NCI-H146 treated with DMSO at 0.1 percent for 48 hours (cell line): ENCODE measurements around the gene KRTAP12-2.
"Not testable (repeated sequence)": the region's sequence is repeated elsewhere in the genome, so short reads cannot be mapped to it uniquely, and the experiment has no call there.

Experiments used
- DNase-seq: peaks from one replicate; lab custom pipeline; 2025; ENCODE audit not compliant: unreplicated experiment; lab: John Stamatoyannopoulos, UW

Gene KRTAP12-2

DNA sequence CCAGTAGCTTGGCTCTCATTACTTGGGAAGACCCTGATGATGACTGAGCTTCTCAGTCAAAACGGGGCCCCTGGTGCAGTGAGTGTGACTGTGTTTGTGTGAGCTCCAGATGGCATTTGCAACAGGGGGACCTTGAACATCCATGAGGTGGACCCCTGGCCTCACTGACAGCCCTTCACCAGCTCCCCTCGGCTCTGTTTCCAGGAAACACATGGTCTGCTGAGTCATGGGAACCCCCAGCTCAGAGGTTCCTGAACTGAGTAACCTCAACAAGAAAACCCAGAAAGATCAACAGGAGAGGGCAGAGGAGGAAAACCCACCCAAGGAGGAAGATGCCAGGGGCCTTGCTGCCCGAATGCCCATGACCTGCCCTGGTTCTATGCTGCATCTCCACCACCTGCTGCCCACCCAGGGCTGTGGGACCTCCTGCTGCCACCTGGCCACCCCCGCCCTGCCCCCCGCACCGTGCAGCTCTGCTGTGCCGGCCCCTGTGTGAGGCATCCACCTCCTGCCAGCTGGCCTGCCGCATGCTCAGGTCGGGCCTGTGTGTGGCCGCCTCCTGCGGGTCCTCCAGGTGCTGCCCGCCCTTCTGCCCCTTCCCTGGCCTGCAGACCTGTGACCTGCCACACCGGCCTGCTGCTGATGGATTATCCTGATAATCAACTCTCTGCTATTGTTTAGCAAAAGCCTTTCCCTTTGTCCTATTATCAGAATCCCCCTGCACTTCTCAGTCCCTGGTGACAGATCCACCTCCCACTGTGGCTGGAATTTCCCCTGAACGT, 19.5 kb upstream of the KRTAP12-2 start:
- peak; percentile 26 for DNase-seq

GRCh38 chr21:44685050-44685449, 18.3 kb upstream of the KRTAP12-2 start:
- DNase-seq, result not testable (repeated sequence)

DNA sequence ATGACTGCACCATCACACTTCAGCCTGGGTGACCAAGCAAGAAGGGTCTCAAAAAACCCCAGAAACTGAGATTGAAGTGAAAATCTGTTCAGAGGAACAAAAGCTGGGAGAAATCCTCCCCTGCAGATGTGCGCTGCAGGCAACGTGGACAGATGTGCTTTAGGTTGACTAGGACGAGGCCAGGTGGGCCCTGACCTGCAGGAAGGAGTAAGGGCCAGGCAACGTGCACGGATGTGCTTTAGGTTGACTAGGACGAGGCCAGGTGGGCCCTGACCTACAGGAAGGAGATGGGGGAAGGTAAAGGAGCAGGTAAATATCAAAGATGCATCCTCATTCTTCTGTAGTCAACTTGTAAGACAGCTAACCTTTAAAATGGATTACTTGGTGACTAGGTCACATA, 17.8 kb upstream of the KRTAP12-2 start:
- DNase-seq, result no peak

DNA sequence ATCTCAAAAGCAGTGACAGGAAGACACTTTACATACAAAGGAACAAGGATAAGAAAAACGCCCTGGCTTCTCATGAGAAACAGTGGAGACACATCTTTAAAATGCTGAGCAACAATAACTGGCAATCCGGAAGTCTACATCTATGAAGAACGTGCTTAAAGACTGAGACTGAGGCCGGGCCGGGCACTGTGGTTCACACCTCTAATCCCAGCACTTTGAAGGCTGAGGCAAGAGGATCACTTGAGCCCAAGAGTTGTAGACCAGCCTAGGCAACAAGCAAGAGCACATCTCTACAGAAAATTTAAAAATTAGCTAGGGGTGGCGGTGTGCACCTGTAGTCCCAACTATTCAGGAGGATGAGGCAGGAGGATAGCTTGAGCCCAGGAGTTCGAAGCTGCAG, 17.4 kb upstream of the KRTAP12-2 start:
- no peak for DNase-seq

DNA sequence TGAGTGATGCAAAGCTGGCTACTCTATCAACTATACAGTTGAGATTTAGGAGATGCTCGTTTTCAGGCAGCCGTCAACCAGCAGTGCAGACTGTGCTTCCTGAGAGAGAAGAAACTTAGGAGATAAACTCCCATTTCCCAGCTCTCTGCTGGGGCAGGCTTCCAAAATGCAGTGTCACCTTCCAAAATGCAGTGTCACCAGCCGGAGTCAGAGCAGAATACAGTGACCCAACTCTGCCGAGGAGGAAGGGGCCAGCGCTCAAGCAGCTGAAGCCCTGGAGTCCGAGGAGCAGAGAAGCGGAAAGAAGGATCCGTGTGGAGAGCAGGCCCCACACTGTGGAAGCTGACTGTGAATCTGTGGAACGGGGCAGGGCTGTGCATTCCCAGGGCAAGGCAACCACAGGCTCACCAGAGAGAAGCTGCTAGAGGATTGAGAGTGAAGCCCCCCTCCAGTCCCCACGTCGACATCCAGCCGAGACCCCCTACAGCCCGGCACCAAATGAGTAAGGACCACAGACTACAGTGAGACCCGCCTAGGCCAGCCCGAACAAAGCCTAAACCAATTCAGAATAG, 15.9 kb upstream of the KRTAP12-2 start:
- DNase-seq, result no peak

DNA sequence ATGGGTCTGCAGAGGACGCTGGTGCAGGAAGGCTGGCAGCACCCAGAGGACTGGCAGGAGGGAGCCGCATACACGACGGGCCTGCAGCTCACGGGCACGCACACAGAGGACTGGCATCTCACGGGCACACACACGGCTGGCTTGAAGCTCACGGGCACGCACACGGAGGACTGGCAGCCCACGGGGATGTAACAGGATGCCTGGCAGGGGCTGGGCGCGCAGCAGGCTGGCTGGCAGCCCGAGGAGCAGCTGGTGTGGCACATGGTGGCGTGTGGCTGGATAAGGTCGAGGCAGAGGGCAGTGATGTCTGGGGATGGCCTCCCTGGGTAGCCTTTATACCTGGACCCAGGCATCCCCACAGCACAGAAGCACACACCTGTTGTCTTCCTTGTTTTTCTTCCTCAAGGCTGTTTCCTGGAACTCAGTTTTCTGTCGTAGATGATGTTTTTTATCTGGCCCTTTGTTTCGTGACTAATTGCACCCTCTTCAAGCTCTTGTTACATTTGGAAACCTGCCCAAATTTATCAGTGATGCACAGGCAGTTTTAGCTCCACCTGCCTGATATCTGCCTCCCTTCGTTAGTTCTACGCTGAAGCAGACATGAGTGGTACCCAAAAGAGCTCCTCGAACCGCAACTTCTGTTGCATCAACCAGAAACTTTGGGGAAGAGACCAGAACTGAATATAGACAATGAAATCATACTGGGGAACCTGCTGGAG, 15.3 kb upstream of the KRTAP12-2 start, which contains the start of gene KRTAP12-1:
KRTAP12-1 (minus strand) TSS at position 303 of the 719 bp plus-strand sequence; CDS start at position 263, 40 bp downstream.
- peak; percentile 81 for DNase-seq

GRCh38 chr21:44681152-44681551, 14.4 kb upstream of the KRTAP12-2 start:
- DNase-seq, result no peak

GRCh38 chr21:44677881-44678280, 11.2 kb upstream of the KRTAP12-2 start:
- DNase-seq, result no peak

DNA sequence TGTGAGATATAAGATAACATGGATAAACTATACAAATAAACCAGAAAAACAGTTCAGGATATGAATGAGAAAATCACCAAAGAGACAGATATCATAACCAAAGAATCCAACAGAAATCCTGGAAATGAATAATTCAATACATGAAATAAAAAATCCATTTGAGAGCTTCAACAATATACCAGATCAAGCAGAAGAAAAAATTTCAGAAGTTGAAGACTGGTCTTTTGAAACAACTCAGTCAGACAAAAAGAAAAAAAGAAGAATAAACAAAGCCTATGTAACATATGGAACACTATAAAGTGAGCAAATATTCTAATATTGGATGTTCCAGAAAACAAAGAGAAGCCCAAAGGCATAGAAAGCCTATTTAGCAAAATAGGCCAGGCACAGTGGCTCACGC, 5.2 kb upstream of the KRTAP12-2 start:
- no peak for DNase-seq

- no peak for DNase-seq
Observed at GRCh38 chr21:44670642-44671432, 4.1 kb upstream of the KRTAP12-2 start.

GRCh38 chr21:44667612-44668011, 885 bp upstream of the KRTAP12-2 start:
- no peak for DNase-seq

GRCh38 chr21:44664691-44665090, 2.0 kb downstream of the KRTAP12-2 start:
- no peak for DNase-seq

DNA sequence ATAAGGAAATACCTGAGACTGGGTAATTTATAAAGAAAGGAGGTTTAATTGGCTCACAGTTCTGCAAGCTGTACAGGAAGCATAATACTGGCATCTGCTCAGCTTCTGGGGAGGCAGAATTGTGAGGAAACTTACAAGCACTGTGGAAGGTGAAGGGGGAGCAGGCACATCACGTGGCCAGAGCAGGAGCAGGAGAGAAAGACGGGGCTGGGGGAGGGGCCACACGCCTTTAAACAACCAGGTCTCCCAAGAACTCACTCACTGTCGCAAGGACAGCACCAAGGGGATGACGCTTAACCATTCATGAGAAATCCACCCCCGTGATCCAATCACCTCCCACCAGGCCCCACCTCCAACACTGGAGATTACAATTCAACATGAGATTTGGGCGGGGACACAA, 5.2 kb downstream of the KRTAP12-2 start:
- not testable (repeated sequence) for DNase-seq

DNA sequence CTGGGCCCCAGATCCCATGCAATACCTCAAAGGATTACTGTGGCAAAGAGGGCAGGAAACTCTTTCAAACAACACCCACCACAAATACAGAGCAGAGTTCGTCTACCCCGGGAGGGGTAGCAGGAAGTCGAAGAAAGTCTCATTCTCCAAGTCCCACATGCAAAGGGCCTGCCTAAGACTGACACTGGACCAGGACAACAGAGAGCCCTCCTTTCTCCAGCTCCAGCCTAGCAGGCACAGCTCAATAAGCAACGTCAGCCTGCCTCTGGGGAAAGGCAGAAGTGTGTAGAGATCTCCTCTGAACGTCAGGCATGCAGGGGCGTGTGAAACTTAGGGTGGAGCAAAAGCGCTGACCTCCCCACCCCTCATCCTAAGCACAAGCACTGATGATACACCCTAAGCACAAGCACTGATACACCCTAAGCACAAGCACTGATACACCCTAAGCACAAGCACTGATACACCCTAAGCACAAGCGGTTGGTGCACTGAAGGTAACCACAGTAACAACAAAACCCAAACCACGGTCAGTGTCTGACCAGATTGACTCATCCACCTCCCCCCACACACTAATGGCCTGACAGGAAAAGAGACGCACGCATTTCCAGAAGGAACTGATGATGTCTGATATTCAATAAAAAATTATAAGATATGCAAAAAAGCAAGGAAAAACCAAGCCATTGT, 7.7 kb downstream of the KRTAP12-2 start:
- DNase-seq, result no peak

- DNase-seq, result no peak
Observed at GRCh38 chr21:44658541-44658910, 8.2 kb downstream of the KRTAP12-2 start.

GRCh38 chr21:44657635-44658540, 8.8 kb downstream of the KRTAP12-2 start, which contains the start of gene KRTAP12-3:
KRTAP12-3 (plus strand) TSS chr21:44657932; CDS start chr21:44657980, 48 bp downstream.
- DNase-seq, result no peak

- DNase-seq, result no peak
Observed at GRCh38 chr21:44656868-44657267, 9.9 kb downstream of the KRTAP12-2 start.

DNA sequence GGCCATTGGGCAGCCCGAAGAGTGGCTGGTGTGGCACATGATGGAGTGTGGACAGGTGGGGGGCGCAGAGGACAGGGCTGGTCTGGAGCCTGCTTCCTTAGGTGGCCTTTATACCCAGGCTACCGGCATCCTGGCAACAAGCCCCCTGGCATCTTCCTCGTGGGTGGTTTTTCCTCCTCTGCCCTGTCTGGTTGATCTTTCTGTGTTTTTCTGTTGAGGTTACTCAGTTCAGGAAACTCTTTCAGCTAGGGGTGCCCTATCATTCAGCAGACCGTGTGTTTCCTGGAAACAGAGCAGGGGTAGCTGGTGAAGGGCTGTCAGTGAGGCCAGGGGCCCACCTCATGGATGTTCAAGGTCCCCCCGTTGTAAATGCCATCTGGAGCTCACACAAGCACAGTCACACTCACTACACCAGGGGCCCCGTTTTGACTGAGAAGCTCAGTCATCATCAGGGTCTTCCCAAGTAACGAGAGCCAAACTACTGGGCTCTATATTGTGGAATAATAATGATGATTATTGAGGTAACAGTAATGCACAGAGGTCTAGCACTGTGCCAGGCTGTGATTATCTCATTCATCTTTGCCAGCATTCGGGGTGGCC, 12.1 kb downstream of the KRTAP12-2 start, which contains the start of gene KRTAP12-4:
KRTAP12-4 (minus strand) TSS at position 84 of the 600 bp plus-strand sequence; CDS start at position 39, 45 bp downstream.
- no peak for DNase-seq
